MM.1S (cell line): ENCODE data around the gene RAD21L1.

Experiments used
- CTCF ChIP-seq: fragments of 300-600 bp; sonication (generic); IDR thresholded peaks from 2 replicates; pipeline ENCODE4 v1.5.1; 2016; ENCODE audit warnings: antibody characterized with exemption, low read length, mixed read lengths
- EZH2 ChIP-seq: fragments of 300-600 bp; sonication (generic); optimal IDR thresholded peaks from 2 replicates; pipeline ENCODE3; 2017; ENCODE audit warnings: low read depth, mild to moderate bottlenecking, antibody characterized with exemption, low read length, mixed read lengths

DNA sequence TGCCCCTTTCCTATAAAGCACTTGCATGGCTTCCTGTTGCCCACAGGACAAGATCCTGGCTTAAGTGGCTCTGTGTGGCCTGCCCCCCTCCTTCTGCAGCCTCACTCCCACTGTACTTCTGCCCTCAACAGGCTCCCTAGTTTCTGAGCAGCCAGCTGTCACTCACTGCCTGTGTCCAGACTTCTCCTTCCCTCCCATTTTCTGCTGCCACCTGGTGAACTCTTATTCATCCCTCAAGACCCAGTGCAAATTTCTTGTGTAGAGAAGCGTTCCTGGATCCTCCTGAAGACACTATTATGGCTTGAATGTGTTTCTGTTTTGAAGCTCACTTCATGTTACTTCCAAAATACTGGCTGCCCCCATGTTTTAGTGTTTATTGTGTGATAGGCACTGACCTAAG lies 66.8 kb downstream of the RAD21L1 start:
- TF ChIP-seq CTCF (no peak), EZH2 (no peak)
